Coronary artery (tissue), 2 donors: Measurements from ENCODE around the gene ABTB2.
A peak's percentile ranks its signal among the peaks of the same experiment; 100 is the strongest.

Experiments
- DNase-seq: peaks from one replicate; pipeline ENCODE4 v3.0.0-alpha.2; 2017; ENCODE audit warnings: low spot score
- H3K27ac ChIP-seq, 2 donors: fragments of 200-600 bp; sonication (generic); one replicate each; pipeline ENCODE4 v1.5.1; 2016 to 2019
- H3K4me3 ChIP-seq: fragments of 200-600 bp; sonication (generic); 2 replicates; pipeline ENCODE4 v1.5.1; 2016; ENCODE audit warnings: mild to moderate bottlenecking, moderate library complexity
- CTCF ChIP-seq: fragments of 200-600 bp; sonication (generic); IDR thresholded peaks from one replicate; pipeline ENCODE4 v1.5.1; 2019; ENCODE audit warnings: antibody characterized with exemption

ABTB2 gene

GRCh38 chr11:34318111-34319037 is 39.4 kb downstream of the ABTB2 start:
- no peak for DNase-seq
- peak overlapping the region in 1 of 2 donors; percentile 18 for H3K27ac ChIP-seq
- H3K4me3 ChIP-seq: no peak overlapping the region
- no peak for TF ChIP-seq CTCF

GRCh38 chr11:34317666-34318065 is 40.1 kb downstream of the ABTB2 start:
- no peak for TF ChIP-seq CTCF
- no peak overlapping the region for H3K27ac ChIP-seq

GRCh38 chr11:34317036-34317360 is 40.8 kb downstream of the ABTB2 start:
- no peak overlapping the region for H3K27ac ChIP-seq
- no peak for TF ChIP-seq CTCF
- no peak for DNase-seq
- no peak overlapping the region for H3K4me3 ChIP-seq

More at GRCh38 chr11:34317666-34318065, 40.1 kb downstream of the ABTB2 start:
- H3K4me3 ChIP-seq: no peak overlapping the region
- DNase-seq: no peak

GRCh38 chr11:34316347-34317035 is 41.3 kb downstream of the ABTB2 start:
- DNase-seq: no peak
- no peak for TF ChIP-seq CTCF
- no peak overlapping the region for H3K4me3 ChIP-seq
- no peak overlapping the region for H3K27ac ChIP-seq

GRCh38 chr11:34315394-34315793 is 42.4 kb downstream of the ABTB2 start:
- H3K4me3 ChIP-seq: no peak overlapping the region
- TF ChIP-seq CTCF: no peak
- no peak for DNase-seq
- no peak overlapping the region for H3K27ac ChIP-seq

GRCh38 chr11:34314936-34315335 is 42.9 kb downstream of the ABTB2 start:
- no peak for TF ChIP-seq CTCF
- no peak overlapping the region for H3K4me3 ChIP-seq
- no peak overlapping the region for H3K27ac ChIP-seq
- no peak for DNase-seq
